SK-N-SH (cell line): ENCODE data around the gene ASCC2.

ENCODE experiments used
- ELF1 ChIP-seq: IDR thresholded peaks from 2 replicates; pipeline ENCODE4 v1.4.0; 2012
- JUND ChIP-seq: IDR thresholded peaks from 2 replicates; pipeline ENCODE4 v1.4.0; 2012
- MAX ChIP-seq: IDR thresholded peaks from 2 replicates; pipeline ENCODE4 v1.4.0; 2012; ENCODE audit warnings: low read depth
- POLR2AphosphoS5 ChIP-seq: IDR thresholded peaks from 2 replicates; pipeline ENCODE4 v1.6.1; 2012; ENCODE audit warnings: low read depth, low read length
- RAD21 ChIP-seq: IDR thresholded peaks from 2 replicates; pipeline ENCODE4 v1.6.1; 2012; ENCODE audit warnings: mild to moderate bottlenecking, low read length
- RCOR1 ChIP-seq: fragments of 150-350 bp; IDR thresholded peaks from 2 replicates; pipeline ENCODE4 v1.6.1; 2017; ENCODE audit warnings: antibody characterized with exemption, low read length
- RFX5 ChIP-seq: IDR thresholded peaks from 2 replicates; pipeline ENCODE4 v1.6.1; 2012; ENCODE audit warnings: mild to moderate bottlenecking, improper control_type of control experiment, low read length
- TF ChIP-seq, protein P1 (sequence below): fragments of 200-600 bp; sonication (generic); IDR thresholded peaks from 2 replicates; pipeline ENCODE4 v1.6.1; 2017; ENCODE audit warnings: antibody characterized with exemption, mild to moderate bottlenecking, moderate library complexity
- TF ChIP-seq, protein P2 (sequence below): IDR thresholded peaks from 2 replicates; pipeline ENCODE4; 2012
- TF ChIP-seq, protein P3 (sequence below): IDR thresholded peaks from 2 replicates; pipeline ENCODE4 v1.6.1; 2012; ENCODE audit warnings: mild to moderate bottlenecking, low read depth, low read length, moderate library complexity
- TF ChIP-seq, protein P4 (sequence below): IDR thresholded peaks from 2 replicates; pipeline ENCODE4 v1.4.0; 2012; ENCODE audit warnings: low read depth, borderline replicate concordance

- TF ChIP-seq RFX5 (no peak), POLR2AphosphoS5 (no peak), ELF1 (no peak), JUND (no peak), RAD21 (no peak), RCOR1 (no peak), MAX (no peak)
- TF ChIP-seq, protein P1, sequence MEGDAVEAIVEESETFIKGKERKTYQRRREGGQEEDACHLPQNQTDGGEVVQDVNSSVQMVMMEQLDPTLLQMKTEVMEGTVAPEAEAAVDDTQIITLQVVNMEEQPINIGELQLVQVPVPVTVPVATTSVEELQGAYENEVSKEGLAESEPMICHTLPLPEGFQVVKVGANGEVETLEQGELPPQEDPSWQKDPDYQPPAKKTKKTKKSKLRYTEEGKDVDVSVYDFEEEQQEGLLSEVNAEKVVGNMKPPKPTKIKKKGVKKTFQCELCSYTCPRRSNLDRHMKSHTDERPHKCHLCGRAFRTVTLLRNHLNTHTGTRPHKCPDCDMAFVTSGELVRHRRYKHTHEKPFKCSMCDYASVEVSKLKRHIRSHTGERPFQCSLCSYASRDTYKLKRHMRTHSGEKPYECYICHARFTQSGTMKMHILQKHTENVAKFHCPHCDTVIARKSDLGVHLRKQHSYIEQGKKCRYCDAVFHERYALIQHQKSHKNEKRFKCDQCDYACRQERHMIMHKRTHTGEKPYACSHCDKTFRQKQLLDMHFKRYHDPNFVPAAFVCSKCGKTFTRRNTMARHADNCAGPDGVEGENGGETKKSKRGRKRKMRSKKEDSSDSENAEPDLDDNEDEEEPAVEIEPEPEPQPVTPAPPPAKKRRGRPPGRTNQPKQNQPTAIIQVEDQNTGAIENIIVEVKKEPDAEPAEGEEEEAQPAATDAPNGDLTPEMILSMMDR = no peak
- TF ChIP-seq, protein P2, sequence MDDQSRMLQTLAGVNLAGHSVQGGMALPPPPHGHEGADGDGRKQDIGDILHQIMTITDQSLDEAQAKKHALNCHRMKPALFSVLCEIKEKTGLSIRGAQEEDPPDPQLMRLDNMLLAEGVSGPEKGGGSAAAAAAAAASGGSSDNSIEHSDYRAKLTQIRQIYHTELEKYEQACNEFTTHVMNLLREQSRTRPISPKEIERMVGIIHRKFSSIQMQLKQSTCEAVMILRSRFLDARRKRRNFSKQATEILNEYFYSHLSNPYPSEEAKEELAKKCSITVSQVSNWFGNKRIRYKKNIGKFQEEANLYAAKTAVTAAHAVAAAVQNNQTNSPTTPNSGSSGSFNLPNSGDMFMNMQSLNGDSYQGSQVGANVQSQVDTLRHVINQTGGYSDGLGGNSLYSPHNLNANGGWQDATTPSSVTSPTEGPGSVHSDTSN = no peak
- TF ChIP-seq, protein P3, sequence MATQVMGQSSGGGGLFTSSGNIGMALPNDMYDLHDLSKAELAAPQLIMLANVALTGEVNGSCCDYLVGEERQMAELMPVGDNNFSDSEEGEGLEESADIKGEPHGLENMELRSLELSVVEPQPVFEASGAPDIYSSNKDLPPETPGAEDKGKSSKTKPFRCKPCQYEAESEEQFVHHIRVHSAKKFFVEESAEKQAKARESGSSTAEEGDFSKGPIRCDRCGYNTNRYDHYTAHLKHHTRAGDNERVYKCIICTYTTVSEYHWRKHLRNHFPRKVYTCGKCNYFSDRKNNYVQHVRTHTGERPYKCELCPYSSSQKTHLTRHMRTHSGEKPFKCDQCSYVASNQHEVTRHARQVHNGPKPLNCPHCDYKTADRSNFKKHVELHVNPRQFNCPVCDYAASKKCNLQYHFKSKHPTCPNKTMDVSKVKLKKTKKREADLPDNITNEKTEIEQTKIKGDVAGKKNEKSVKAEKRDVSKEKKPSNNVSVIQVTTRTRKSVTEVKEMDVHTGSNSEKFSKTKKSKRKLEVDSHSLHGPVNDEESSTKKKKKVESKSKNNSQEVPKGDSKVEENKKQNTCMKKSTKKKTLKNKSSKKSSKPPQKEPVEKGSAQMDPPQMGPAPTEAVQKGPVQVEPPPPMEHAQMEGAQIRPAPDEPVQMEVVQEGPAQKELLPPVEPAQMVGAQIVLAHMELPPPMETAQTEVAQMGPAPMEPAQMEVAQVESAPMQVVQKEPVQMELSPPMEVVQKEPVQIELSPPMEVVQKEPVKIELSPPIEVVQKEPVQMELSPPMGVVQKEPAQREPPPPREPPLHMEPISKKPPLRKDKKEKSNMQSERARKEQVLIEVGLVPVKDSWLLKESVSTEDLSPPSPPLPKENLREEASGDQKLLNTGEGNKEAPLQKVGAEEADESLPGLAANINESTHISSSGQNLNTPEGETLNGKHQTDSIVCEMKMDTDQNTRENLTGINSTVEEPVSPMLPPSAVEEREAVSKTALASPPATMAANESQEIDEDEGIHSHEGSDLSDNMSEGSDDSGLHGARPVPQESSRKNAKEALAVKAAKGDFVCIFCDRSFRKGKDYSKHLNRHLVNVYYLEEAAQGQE = no peak
- TF ChIP-seq, protein P4, sequence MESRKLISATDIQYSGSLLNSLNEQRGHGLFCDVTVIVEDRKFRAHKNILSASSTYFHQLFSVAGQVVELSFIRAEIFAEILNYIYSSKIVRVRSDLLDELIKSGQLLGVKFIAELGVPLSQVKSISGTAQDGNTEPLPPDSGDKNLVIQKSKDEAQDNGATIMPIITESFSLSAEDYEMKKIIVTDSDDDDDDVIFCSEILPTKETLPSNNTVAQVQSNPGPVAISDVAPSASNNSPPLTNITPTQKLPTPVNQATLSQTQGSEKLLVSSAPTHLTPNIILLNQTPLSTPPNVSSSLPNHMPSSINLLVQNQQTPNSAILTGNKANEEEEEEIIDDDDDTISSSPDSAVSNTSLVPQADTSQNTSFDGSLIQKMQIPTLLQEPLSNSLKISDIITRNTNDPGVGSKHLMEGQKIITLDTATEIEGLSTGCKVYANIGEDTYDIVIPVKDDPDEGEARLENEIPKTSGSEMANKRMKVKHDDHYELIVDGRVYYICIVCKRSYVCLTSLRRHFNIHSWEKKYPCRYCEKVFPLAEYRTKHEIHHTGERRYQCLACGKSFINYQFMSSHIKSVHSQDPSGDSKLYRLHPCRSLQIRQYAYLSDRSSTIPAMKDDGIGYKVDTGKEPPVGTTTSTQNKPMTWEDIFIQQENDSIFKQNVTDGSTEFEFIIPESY = no peak
Observed at GRCh38 chr22:29860006-29860766, 22.1 kb upstream of the ASCC2 start.
